ENCODE results near the gene BHLHE41.

Gene BHLHE41

DNA sequence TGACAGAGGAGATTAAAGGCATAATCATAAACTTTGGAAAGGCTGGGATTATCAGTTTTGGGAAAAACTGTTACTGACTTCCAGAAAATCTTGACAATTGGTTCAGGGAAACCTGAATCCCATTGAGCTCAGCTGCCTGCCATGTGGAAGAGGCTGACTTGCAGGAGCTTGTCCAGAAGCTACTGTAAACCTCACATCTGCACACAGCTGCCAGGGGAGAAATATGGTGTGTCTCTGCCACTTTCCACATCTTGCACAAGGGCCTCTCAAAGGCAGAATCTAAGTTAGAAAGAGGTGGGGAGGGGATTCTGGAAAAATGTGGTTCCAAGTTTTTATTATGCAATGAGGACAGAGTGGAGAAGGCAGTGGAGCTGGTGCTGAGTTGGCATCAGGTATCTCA is 8.7 kb upstream of the BHLHE41 start:
- no peak for DNase-seq

GRCh38 chr12:26132866-26133265 is 8.0 kb upstream of the BHLHE41 start:
- DNase-seq, result no peak

DNA sequence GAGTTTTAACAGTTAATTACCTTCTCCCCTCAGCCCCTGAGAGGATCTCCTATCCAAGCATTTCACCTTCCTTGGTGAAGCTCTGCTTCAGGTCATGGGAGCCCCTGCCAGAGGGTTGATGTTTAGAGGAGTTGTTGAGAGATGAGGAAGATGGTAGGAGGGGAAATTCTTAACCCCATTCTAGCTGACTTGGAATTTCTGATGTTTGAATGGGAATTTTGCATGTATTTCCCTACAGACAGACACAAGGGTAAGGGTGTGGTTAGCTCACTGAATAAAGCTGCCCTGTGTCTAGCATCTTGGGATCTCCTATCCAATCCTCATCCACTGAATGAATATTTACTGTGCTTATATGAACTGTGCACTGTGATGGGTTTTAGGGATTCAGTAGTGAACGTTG is 7.1 kb upstream of the BHLHE41 start:
- no peak for DNase-seq

DNA sequence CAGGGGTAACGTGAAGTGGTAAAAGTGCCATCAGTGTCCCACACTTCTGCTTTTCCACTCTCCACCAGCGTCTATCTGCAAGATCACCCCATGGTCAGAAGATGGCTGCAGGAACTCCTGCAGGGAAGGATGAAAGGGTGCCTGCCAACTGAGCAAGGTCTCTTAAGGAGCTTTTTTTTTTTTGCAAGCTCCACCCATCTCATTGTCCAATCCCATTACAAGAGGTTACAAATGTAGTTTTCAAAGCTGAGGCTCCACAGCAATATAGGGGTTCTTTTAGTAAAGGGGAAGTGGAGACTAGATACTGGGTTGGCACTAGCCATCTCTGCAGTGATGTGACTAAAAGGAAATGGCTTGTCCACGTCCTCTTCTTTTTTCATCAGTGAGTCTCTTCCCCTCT is 5.9 kb upstream of the BHLHE41 start:
- DNase-seq, result no peak

DNA sequence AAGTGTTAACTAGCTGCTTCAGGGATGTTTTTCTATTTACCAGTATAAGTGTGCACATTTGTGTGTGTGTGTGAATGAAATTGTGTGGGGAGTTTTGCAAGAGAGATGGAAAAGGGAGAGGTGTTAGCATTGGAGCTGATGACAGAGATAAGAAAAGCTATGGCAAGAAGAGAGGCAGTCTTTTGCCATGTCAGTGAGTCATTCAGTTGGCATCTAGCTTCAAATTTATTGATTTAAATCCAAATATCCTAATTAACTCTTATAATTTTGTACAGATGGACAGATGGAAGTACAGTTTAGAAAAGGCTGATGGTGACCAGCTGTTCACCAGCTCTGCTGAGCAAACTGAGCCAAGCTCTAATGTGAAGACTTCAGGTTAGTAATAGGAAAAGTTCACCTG is 3.3 kb upstream of the BHLHE41 start:
- DNase-seq, result no peak

DNA sequence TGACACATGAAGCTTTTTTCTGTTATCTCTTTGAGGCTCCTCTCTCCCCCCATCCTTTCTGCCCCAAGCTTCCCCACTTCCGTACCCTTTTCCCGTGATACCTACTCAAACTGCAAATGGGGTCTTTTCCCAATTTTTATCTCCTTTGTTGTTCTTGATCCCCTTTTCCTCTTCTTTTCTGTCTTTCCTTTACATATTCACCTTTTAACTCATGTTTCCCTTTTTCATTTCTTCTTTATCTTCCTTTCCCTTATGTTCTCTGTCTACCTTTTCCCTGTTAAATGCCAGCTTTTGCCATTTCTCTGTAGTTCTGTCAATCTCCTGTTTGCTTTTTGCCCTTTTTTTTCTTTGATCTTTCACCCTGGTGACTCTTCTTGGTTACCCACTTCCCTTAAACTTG is 2.6 kb upstream of the BHLHE41 start:
- DNase-seq, result no peak

DNA sequence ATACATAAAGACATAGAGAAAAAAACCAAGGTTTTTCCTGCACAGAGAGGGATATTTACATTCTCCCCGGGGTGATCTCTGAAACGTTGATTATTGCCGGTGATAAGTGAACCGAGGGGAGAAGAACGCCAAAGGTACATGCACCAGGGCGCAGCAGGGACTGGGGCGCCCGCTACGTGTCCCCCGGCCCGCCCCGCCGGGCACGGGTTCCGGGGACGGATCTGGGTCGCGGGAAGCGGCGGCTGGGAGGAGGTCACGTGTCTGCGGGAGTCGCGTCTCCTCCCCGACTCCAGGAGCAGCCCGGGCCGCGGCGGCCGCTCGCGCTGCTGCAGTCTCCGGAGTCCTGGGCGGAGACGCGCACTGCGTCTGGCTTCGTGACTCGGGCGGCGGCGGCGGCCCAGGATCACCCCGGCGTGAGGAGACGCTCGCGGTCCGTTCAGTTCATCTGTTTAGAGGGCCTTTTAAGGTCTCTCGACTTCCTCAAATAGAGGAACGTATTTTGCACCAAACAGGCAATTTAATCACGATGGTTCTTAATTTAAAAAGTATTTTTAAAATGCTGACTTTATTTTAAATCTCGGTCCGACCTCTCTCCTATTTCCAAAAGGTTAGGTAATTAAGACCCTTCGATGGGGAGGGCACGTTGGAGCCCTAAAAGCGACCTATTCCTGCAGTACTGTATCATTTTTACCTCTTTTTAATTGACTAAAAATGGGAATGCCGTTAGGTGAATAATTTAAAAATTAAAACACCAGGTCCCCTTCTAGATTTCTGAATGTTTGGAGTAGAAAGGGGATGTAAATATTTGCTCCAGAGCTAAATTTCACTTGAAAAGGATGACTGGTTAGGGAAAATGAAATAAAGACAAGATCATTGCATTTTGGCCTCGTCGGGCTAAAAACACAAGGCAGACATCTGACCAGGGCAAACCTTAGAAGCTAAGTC is 1.8 kb upstream of the BHLHE41 start:
- DNase-seq, result peak; percentile 90

DNA sequence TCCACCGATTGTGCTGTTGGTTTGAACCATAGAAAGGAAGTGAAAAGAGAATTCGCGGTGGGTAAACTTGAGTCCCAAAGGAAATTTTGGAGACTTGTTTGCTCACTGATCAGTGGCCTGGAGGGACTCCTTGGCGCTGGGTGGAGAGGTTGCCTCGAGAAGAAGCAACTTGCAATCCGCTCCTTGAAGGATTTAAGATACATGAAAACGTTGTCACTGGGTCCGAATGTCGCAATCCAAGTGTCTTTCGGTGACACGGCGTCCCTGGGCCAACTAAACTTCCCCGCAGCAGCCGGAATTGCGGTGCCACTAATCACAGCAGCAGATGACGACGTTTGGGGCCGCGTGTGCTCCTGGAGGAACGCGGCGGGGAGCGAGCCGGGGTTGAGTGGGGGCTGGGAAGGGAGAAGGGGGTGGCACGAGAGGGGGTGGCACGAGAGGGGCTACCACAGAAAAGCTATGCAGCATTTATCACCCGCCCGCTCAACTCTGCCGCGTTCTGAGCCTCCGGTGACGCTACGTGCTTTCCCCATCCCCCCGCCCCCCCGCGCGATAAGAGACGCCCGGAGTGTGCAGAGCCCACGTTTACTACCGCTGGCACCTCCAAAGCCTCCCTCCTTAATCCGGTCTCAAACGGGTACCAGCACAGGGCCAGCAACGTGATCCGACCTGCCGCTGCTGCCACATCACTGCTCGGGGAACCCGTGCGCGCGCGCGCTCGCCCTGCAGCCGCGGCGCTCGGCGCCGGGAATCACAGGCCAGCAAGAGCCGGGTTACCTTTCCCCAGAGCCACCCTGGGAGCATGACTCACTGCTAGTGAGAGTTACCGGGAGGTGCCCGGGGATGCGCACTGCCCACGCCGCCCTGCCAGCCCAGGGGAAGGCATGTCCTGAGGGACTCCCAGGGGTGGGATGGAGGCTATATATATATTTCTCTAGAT is 833 bp upstream of the BHLHE41 start:
- peak; percentile 91 for DNase-seq

DNA sequence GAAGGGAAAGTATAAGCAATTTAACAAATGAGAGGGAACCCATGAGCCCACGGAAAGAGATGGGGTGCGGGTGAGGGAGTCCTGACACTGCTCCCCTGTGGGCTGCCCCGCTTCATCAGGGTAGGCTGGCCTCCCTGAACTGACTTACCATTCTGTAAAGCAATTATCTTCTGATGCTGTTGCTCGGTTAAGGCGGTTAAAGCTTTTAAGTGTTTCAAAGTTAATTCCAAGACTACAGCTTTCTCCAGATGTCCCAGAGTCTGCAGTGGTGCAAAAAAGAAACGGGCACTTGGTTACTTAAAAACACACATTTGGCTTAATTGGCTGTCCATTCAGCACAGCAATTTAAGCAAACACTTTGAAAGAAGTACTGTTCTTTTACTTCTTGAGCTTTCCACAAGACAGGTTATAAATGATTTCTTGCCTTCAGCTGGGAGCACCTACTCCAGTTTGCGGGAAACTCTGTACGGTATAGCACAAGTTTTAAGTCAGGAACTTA is 1.3 kb downstream of the BHLHE41 start:
- peak; percentile 69 for DNase-seq

DNA sequence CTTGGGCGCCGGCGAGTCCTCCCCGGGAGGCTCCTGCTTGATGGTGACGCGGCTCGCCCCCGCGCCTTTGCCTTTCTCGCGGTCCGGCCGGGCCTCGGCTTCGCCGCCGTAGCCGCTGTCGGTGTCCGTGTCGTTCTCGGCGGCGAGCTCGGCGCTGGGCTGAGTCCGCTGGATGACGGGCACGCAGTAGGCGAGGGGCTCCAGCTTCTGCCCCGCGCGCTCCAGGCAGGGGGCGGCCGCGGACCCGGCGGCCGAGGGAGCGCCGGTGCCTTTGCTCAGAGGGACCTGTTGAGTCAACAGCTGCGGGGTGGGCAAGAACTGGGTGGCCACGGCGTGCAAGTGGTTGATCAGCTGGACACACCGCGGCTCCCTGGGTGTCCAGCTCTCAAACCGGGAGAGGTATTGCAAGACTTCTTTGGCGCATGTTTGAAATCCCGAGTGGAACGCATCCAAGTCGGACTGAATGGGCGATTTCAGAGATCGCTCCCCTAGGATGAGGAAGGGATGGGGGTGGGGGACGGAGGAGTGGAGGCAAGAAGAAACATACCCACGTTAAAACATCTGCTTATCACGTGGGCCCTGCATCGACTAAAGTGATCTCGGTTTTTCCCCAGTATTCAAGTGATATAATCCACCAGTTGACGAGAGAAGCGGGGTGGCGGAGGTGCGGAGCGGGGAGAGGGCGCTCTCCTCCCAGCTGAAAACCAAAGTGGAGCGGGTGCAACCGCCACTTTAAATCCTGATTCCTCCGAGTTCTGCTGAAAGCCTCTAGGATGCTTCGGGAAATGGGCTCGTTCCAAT is 2.0 kb downstream of the BHLHE41 start:
- DNase-seq, result peak; percentile 84

- DNase-seq, result no peak
Observed at GRCh38 chr12:26122061-26122680, 2.7 kb downstream of the BHLHE41 start.

GRCh38 chr12:26121323-26122060 is 3.3 kb downstream of the BHLHE41 start:
- peak; percentile 66 for DNase-seq

DNA sequence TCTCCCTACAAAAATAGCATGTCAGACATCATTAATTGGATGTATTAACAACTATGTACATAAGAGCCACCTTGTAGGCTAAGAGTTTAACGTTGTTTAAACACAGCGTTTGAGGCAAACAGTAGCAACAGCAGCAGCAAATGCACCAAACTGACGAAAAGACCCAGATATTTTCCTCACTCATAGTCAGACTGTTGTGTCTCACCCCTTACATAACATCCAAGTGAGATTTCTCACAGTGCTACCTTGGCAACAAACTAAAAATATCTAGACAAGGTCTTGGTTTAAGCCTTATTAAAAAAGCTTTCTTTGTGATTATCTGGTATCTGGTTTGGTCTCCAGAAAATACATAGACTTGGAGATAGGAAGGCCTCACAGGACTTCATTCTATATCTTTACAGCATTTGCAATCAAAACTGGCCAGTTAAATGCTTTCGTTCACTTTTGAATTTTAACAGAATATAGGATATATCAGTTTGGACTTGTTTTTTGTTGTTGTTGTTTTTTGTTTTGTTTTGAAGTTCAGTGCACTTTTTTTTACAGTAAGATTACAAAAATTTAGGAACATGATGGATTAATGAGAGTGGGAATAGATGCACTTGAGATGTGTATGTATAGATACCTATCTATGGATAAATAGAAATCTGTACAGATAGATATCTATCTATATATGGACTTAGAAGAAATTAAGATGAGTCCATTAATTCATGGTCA is 4.1 kb downstream of the BHLHE41 start:
- no peak for DNase-seq

- DNase-seq, result peak; percentile 77
Observed at GRCh38 chr12:26119391-26119989, 5.3 kb downstream of the BHLHE41 start.

DNA sequence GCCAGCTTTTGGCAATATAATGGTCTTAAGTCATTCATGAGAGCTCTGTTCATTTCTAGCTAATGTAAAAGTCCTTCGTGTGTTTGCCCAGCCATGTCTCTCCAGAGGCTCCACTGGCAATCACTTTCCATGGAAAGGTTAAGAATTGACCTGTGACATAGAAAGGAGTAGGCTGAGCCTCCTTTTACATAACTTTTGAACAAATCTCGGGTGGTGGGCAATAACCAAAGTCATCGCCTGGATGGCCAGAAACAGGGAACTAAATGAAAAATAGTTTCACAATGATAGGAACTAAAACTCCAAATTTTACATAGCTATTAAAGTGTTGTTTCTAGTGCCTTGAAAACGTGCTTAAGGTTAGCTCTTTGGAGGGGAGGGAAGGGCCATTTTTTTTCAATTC is 6.5 kb downstream of the BHLHE41 start:
- DNase-seq, result no peak

DNA sequence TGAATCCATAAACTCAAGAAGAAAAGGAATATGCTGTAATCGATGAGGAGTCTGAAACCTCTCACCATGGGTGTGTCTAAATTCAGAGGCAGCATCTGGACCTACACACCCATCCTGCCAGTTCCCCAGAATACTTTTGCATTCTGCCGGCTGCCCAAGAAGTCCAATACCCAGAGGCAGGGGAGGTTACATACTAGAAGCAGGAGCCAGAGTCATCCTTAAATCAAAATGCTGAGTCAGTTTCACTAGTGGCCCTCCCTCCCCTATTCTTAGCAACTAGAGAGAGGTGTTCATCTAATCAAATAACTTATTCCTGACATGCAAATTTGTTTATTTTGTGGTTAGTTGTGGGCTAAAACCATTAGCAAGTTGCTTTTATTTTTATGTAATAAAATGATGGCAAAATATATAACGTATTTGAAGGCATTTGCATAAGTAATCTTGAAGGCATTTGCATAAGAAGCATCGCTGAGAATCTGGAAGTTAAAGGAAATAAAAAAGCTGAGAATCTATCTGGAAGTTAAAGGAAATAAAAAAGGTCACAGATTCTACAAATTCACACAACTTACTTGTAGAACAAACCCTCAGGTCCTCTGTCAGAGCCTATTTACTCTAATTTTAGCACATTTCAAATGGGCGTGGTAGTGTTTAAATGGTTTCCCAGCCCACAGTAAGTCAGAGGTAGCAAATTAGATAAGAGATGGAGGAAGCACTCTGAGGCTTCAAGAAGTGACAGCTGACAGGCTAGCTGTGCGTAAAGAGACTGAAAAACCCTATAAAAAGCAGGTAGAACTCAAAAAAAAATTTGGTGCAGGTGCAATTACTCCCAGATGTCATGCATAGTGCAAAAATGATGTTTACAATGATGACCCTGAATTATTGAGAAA is 7.8 kb downstream of the BHLHE41 start:
- DNase-seq, result no peak

- DNase-seq, result no peak
Observed at GRCh38 chr12:26114720-26115401, 10.0 kb downstream of the BHLHE41 start.
